T47D (cell line): ENCODE results near the gene TMEM207.
A peak's percentile ranks its signal among the peaks of the same experiment; 100 is the strongest.
"Not testable (repeated sequence)": the region's sequence is repeated elsewhere in the genome, so short reads cannot be mapped to it uniquely, and the experiment has no call there.

Experiments used
- DNase-seq, 2 experiments: peaks; one replicate each; pipeline versions ENCODE4 v3.0.0 to v3.0.0-alpha.2; 2011 to 2012; ENCODE audit warnings: low read depth in 1 of 2, low spot score in 1 of 2
- JUND ChIP-seq: IDR thresholded peaks from 2 replicates; pipeline ENCODE4 v1.6.1; 2012; ENCODE audit warnings: low read depth
- in situ Hi-C: cut with HindIII; loops from 2 replicates; pipeline ENCODE4 v1.10.0; 2016; ENCODE audit warnings: low sequenced_read_pairs, low pct_unique_long_range_greater_than_20kb

The TMEM207 gene

GRCh38 chr3:190485830-190486532, 36.3 kb upstream of the TMEM207 start:
- in situ Hi-C loops: no loop called here
- DNase-seq: peak in 1 of 2 experiments; percentile 26
- no peak for TF ChIP-seq JUND

GRCh38 chr3:190481779-190482178, 32.1 kb upstream of the TMEM207 start:
- in situ Hi-C loops: no loop called here
- no peak for DNase-seq
- TF ChIP-seq JUND: no peak

GRCh38 chr3:190473261-190473660, 23.6 kb upstream of the TMEM207 start:
- in situ Hi-C loops, DNase-seq: not testable (repeated sequence)

- TF ChIP-seq JUND: no peak
- in situ Hi-C loops: no loop called here
- DNase-seq: no peak
Observed at GRCh38 chr3:190467922-190468321, 18.2 kb upstream of the TMEM207 start.

GRCh38 chr3:190458040-190458439, 8.3 kb upstream of the TMEM207 start:
- DNase-seq: peak; percentile 13 to 65
- in situ Hi-C loops: no loop called here
- TF ChIP-seq JUND: no peak

GRCh38 chr3:190456770-190457169, 7.1 kb upstream of the TMEM207 start:
- in situ Hi-C loops: no loop called here
- no peak for DNase-seq
- TF ChIP-seq JUND: no peak

GRCh38 chr3:190455828-190456227, 6.1 kb upstream of the TMEM207 start:
- no peak for DNase-seq
- in situ Hi-C loops: no loop called here

GRCh38 chr3:190448256-190448655, 1.4 kb downstream of the TMEM207 start:
- in situ Hi-C loops: no loop called here

More at GRCh38 chr3:190455828-190456227, 6.1 kb upstream of the TMEM207 start:
- TF ChIP-seq JUND: no peak

GRCh38 chr3:190446573-190447279, 3.0 kb downstream of the TMEM207 start:
- in situ Hi-C loops: no loop called here
- DNase-seq: no peak
- TF ChIP-seq JUND: no peak

More at GRCh38 chr3:190448256-190448655, 1.4 kb downstream of the TMEM207 start:
- DNase-seq: no peak
- TF ChIP-seq JUND: no peak

GRCh38 chr3:190444576-190445145, 5.0 kb downstream of the TMEM207 start:
- no peak for DNase-seq
- in situ Hi-C loops: no loop called here
- no peak for TF ChIP-seq JUND

- in situ Hi-C loops: no loop called here
- TF ChIP-seq JUND: no peak
- DNase-seq: no peak
Observed at GRCh38 chr3:190444006-190444405, 5.7 kb downstream of the TMEM207 start.

GRCh38 chr3:190443257-190443656, 6.4 kb downstream of the TMEM207 start:
- DNase-seq: peak in 1 of 2 experiments; percentile 18
- in situ Hi-C loops: no loop called here

GRCh38 chr3:190442240-190442639, 7.5 kb downstream of the TMEM207 start:
- in situ Hi-C loops: no loop called here
- TF ChIP-seq JUND: no peak

More at GRCh38 chr3:190443257-190443656, 6.4 kb downstream of the TMEM207 start:
- TF ChIP-seq JUND: no peak

More at GRCh38 chr3:190442240-190442639, 7.5 kb downstream of the TMEM207 start:
- no peak for DNase-seq
